Activated CD8-positive, alpha-beta T cell treated with anti-CD3 and anti-CD28 coated beads for 36 hours (primary cell): Measurements from ENCODE around the gene SMG6. TPM values are rescaled to one million over a fixed set of nuclear protein-coding genes. Genes with fewer than 3 reads are reported as not detected.

Source experiments
- ATAC-seq: fragments of 200-7000 bp; cut with Tn5 transposase; one replicate; pipeline ENCODE4 v1.10.0; 2021; ENCODE audit warnings: mild to moderate bottlenecking, moderate library complexity
- CTCF ChIA-PET: fragments of 350-600 bp; sonication (Branson Sonifier 250); formaldehyde crosslinking; loops from one replicate; lab custom pipeline; 2021; ENCODE audit warnings: antibody characterized with exemption; lab: Charles Lee
- POLR2A ChIA-PET: fragments of 350-600 bp; sonication (Branson Sonifier 250); formaldehyde crosslinking; loops from one replicate; lab custom pipeline; 2021; ENCODE audit warnings: antibody characterized with exemption; lab: Charles Lee
- DNase-seq: peaks from one replicate; pipeline ENCODE4 v3.0.0-alpha.2; 2020
- H3K27ac Mint-ChIP-seq: one replicate; pipeline ENCODE4 v1.8.0; 2021; ENCODE audit warnings: mild to moderate bottlenecking, mixed read lengths
- H3K27me3 Mint-ChIP-seq: one replicate; pipeline ENCODE4 v1.8.0; 2021; ENCODE audit warnings: mixed read lengths
- H3K36me3 Mint-ChIP-seq: one replicate; pipeline ENCODE4 v1.8.0; 2021; ENCODE audit warnings: low read depth, mixed read lengths
- H3K4me1 Mint-ChIP-seq: one replicate; pipeline ENCODE4 v1.8.0; 2021; ENCODE audit warnings: low read depth, mixed read lengths
- H3K4me3 Mint-ChIP-seq: one replicate; pipeline ENCODE4 v1.8.0; 2021; ENCODE audit warnings: mild to moderate bottlenecking, moderate library complexity, mixed read lengths
- H3K9me3 Mint-ChIP-seq: one replicate; pipeline ENCODE4 v1.8.0; 2021; ENCODE audit warnings: mixed read lengths
- CTCF ChIP-seq: fragments of 200-600 bp; IDR thresholded peaks from one replicate; pipeline ENCODE4 v1.8.0; 2022; ENCODE audit warnings: antibody characterized with exemption, mild to moderate bottlenecking
- intact Hi-C: fragments of 100-400 bp; cut with micrococcal nuclease; formaldehyde crosslinking; loops from one replicate; pipeline ENCODE4 v1.10.0; 2022
- total RNA-seq, 2 experiments: library from RNA; stranded (reverse); gene quantifications; one replicate each; pipeline ENCODE4 v1.2.3, GENCODE V29; 2021

The SMG6 gene
- total RNA-seq, 2 experiments from 2014 or later, result 39.6 to 40.4 TPM

- H3K27me3 Mint-ChIP-seq, result peaks cover 16% of the 10 kb centered on the region
- DNase-seq (no peak), ATAC-seq (peak; percentile 15)
- no peaks in the 10 kb centered on the region for H3K36me3 Mint-ChIP-seq
- H3K4me3 Mint-ChIP-seq, result peak overlapping the region; percentile 88
- CTCF ChIA-PET, result interaction anchor here (2.2 kb wide), 1 partner anchor 10 kb away, joined by 8 read pairs; the partner anchor contains the start of gene OVCA2
- TF ChIP-seq CTCF, result peak; percentile 65
- no peaks in the 10 kb centered on the region for H3K9me3 Mint-ChIP-seq
- peak overlapping the region; percentile 83 for H3K27ac Mint-ChIP-seq
- intact Hi-C loops, result no loop called here
- H3K4me1 Mint-ChIP-seq, result peaks cover 27% of the 10 kb centered on the region
- POLR2A ChIA-PET, result interaction anchor here (0.7 to 4.1 kb wide), 3 partner anchors 8 to 34 kb away, joined by 3 to 30 read pairs (median 3); partner anchors contain the start of gene OVCA2
Observed at GRCh38 chr17:2030779-2031163, 272.8 kb downstream of the SMG6 start.

- ChIA-PET POLR2A (interaction anchor here (0.7 to 4.1 kb wide), 3 partner anchors 9 to 34 kb away, joined by 3 to 30 read pairs (median 3); partner anchors contain the start of gene OVCA2), CTCF (interaction anchor here (2.2 to 2.4 kb wide), 2 partner anchors 11 to 25 kb away, joined by 7 to 8 read pairs; partner anchors contain the start of genes HIC1 and OVCA2)
- peak within 1 kb of the TSS; percentile 83 for H3K27ac Mint-ChIP-seq
- peak within 1 kb of the TSS; percentile 88 for H3K4me3 Mint-ChIP-seq
- no peak for TF ChIP-seq CTCF
- ATAC-seq (peak; percentile 89), DNase-seq (peak; percentile 91)
- no peaks in the 10 kb centered on the region for H3K36me3 Mint-ChIP-seq
- intact Hi-C loops, result loop anchor here (5.0 kb wide), 1 partner anchor 123 kb away; no protein-coding TSS in a partner anchor
- H3K27me3 Mint-ChIP-seq, result peaks cover 20% of the 10 kb centered on the region
- no peaks in the 10 kb centered on the region for H3K9me3 Mint-ChIP-seq
- peaks cover 27% of the 10 kb centered on the region for H3K4me1 Mint-ChIP-seq
Observed at GRCh38 chr17:2029911-2030778, 273.4 kb downstream of the SMG6 start, which contains the start of gene DPH1. TSS of gene DPH1 (plus strand) at chr17:2030153. CDS start at chr17:2030170, 17 bp downstream.

DNA sequence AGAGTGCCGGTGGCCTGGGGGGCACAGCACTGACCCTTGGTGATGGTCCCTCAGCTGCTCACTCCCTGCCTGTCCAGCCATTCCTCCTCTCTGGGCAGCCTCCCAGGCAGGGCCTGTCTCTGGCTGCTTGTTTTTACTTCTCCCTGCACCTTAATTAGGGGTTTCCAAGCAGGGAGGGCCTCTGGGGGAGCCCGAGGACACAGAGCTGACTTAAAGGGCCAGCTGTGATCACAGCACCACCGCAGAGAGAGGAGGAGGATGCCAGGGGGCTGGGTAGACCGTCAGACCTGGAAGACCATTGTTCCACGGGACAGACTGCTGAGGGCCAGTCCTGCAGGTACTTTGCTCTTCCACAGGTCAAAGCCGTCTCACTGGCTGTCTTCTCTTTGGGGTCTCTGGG lies 274.8 kb downstream of the SMG6 start:
- no peak for TF ChIP-seq CTCF
- H3K4me3 Mint-ChIP-seq, result no peak overlapping the region
- DNase-seq (no peak), ATAC-seq (no peak)
- CTCF ChIA-PET, result interaction anchor here (0.5 to 2.4 kb wide), 3 partner anchors 26 to 220 kb away, joined by 3 to 7 read pairs (median 3); partner anchors contain the start of gene HIC1
- H3K27ac Mint-ChIP-seq, result no peak overlapping the region
- intact Hi-C loops, result loop anchor here (5.0 kb wide), 1 partner anchor 121 kb away; no protein-coding TSS in a partner anchor
- no peaks in the 10 kb centered on the region for H3K9me3 Mint-ChIP-seq
- POLR2A ChIA-PET, result interaction anchor here (0.6 to 4.1 kb wide), 2 partner anchors 12 to 267 kb away, joined by 3 to 30 read pairs; partner anchors contain the start of gene OVCA2
- no peaks in the 10 kb centered on the region for H3K36me3 Mint-ChIP-seq
- peaks cover 28% of the 10 kb centered on the region for H3K4me1 Mint-ChIP-seq
- peaks cover 22% of the 10 kb centered on the region for H3K27me3 Mint-ChIP-seq

GRCh38 chr17:2028234-2028614 lies 275.4 kb downstream of the SMG6 start:
- Mint-ChIP-seq H3K9me3 (no peaks in the 10 kb centered on the region), H3K27me3 (peaks cover 25% of the 10 kb centered on the region), H3K36me3 (no peaks in the 10 kb centered on the region), H3K4me1 (peaks cover 28% of the 10 kb centered on the region), H3K27ac (no peak overlapping the region), H3K4me3 (no peak overlapping the region)
- ChIA-PET POLR2A (no interaction called here), CTCF (interaction anchor here (0.5 to 2.4 kb wide), 3 partner anchors 27 to 220 kb away, joined by 3 to 7 read pairs (median 3); partner anchors contain the start of gene HIC1)
- TF ChIP-seq CTCF, result no peak
- ATAC-seq (no peak), DNase-seq (no peak)
- intact Hi-C loops, result loop anchor here (5.0 kb wide), 1 partner anchor 121 kb away; no protein-coding TSS in a partner anchor
